ENCODE measurements around the gene TUBB6.

TUBB6 gene

GRCh38 chr18:12301263-12302005, 6.6 kb upstream of the TUBB6 start:
- POLR2A ChIA-PET = no interaction called here
- WGBS (ENCODE audit: insufficient coverage) = 98% methylated on average over 10 of the region's 13 CpGs

DNA sequence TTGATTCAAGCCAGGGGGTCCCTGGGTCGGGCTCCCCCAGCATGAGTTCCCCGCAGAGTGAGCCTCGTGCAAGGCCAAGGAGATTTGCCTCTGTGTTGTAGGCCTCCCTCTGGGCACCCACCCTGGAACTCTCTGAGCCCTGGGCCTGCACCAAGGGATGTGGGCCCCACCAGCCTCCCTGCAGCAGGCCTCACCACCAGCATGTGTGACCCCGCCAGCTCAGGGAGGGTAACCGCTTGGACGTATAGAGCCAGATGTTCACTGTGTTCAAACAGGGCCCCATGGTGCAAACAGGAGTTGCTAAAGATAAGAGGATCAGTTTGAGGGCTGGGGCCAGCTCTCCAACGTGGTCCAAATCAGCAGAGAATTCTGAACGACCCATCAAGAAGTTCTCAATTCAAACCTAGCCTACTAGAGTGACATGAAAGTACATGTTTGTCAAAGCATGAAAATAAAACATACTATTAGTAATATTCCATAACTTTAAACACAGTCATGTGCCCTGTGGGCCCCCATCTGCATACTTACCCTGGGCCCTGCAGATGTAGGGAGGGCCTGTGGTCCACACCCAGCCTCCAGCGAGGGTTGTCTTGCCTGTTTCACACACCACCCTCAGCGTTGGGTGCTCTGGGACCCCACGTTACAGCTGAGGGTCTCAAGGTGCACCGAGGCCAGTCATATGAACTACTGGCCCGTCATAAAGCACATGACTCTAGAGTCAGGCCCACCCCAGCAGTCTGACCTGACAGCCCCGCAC, 5.5 kb upstream of the TUBB6 start:
- Histone ChIP-seq H3K27ac (ENCODE audit: insufficient read depth in 1 of 2, low read depth in 1 of 2, low read length in 2 of 2, poor library complexity in 1 of 2, severe bottlenecking in 2 of 2) (no peak overlapping the region), H3K27me3 (replicated peaks in 2 of 5; ENCODE audit: control insufficient read depth in 4 of 5, insufficient read depth in 5 of 5, low read length in 4 of 5) (peaks cover 0 to 33% (median 16%) of the 10 kb centered on the region in 5 experiments), H3K4me1 (ENCODE audit: control extremely low read depth in 1 of 4, control insufficient read depth in 4 of 4, insufficient read depth in 4 of 4, low read length in 3 of 4) (peaks cover 0 to 16% (median 13%) of the 10 kb centered on the region in 4 experiments), H3K4me3 (ENCODE audit: control insufficient read depth in 1 of 7, extremely low read depth in 1 of 7, insufficient read depth in 4 of 7, low read depth in 2 of 7, low read length in 6 of 7) (no peak overlapping the region), H3K36me3 (ENCODE audit: control insufficient read depth in 4 of 4, insufficient read depth in 4 of 4, low read length in 3 of 4) (no peaks in the 10 kb centered on the region), H3K9me3 (ENCODE audit: control extremely low read depth in 1 of 5, control insufficient read depth in 4 of 5, insufficient read depth in 2 of 5, low read depth in 1 of 5, low read length in 4 of 5) (peaks cover 0 to 3% (median 1%) of the 10 kb centered on the region in 5 experiments)
- ChIA-PET CTCF (interaction anchor here (0.8 to 2.8 kb wide), 3 partner anchors 8 to 15 kb away, joined by 3 to 7 read pairs (median 4); no protein-coding TSS in a partner anchor), POLR2A (no interaction called here)
- DNase-seq = peak in 1 of 3 donors; percentile 47
- 89% methylated on average over 12 of the region's 14 CpGs for WGBS (ENCODE audit: insufficient coverage)

More at GRCh38 chr18:12301263-12302005, 6.6 kb upstream of the TUBB6 start:
- Histone ChIP-seq H3K36me3 (ENCODE audit: control insufficient read depth in 4 of 4, insufficient read depth in 4 of 4, low read length in 3 of 4) (no peaks in the 10 kb centered on the region), H3K9me3 (ENCODE audit: control extremely low read depth in 1 of 5, control insufficient read depth in 4 of 5, insufficient read depth in 2 of 5, low read depth in 1 of 5, low read length in 4 of 5) (peaks cover 0 to 3% (median 1%) of the 10 kb centered on the region in 5 experiments), H3K27ac (ENCODE audit: insufficient read depth in 1 of 2, low read depth in 1 of 2, low read length in 2 of 2, poor library complexity in 1 of 2, severe bottlenecking in 2 of 2) (no peak overlapping the region), H3K4me3 (ENCODE audit: control insufficient read depth in 1 of 7, extremely low read depth in 1 of 7, insufficient read depth in 4 of 7, low read depth in 2 of 7, low read length in 6 of 7) (no peak overlapping the region), H3K27me3 (replicated peaks in 2 of 5; ENCODE audit: control insufficient read depth in 4 of 5, insufficient read depth in 5 of 5, low read length in 4 of 5) (peaks cover 0 to 22% (median 10%) of the 10 kb centered on the region in 5 experiments), H3K4me1 (ENCODE audit: control extremely low read depth in 1 of 4, control insufficient read depth in 4 of 4, insufficient read depth in 4 of 4, low read length in 3 of 4) (peaks cover 0 to 5% (median 2%) of the 10 kb centered on the region in 4 experiments)
- CTCF ChIA-PET = interaction anchor here (2.8 kb wide), 1 partner anchor 14 kb away, joined by 7 read pairs; no protein-coding TSS in a partner anchor
- no peak for DNase-seq

DNA sequence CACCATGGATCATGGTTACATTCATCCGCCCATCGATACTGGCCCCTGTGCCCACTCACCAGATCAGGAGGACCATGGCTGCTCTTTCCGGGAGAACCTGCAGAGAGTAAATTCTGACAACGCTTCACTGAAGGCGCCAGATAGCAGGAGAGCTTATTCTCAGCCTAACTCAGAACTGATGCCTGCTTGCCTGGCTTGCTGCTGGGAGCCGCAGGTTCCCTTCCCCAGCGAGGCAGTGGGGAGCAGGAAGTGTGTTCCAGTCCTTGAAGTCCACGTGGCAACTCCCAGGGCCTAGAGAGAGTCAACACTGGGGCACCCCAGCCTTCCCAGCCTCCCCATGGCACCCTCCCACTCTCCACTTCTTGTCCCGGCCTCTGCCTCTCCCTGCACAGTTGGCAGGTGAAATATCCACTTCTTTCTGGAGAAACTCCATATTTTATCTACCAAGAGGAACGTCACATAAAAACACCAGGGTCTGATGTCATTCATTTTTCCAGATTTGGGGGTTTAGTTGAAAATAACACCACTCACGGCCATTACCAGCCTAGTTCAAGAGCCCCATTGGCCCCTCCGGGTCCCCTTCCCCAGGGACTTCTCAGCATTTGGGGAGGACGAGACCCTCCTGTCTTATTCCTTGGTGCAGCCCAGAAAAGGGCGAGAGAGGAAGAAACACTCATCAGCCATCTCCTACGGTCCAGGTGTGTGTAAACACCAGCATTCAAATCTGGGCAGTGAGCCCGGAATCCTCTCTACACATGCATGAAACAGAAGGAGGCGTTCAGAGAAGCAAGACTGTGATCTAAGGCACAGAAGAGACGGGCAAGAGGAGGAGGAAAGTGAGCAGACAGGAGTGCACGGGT, 3.5 kb upstream of the TUBB6 start:
- ChIA-PET POLR2A (no interaction called here), CTCF (no interaction called here)
- Histone ChIP-seq H3K9me3 (ENCODE audit: control extremely low read depth in 1 of 5, control insufficient read depth in 4 of 5, insufficient read depth in 2 of 5, low read depth in 1 of 5, low read length in 4 of 5) (no peaks in the 10 kb centered on the region), H3K4me1 (ENCODE audit: control extremely low read depth in 1 of 4, control insufficient read depth in 4 of 4, insufficient read depth in 4 of 4, low read length in 3 of 4) (peaks cover 0 to 27% (median 22%) of the 10 kb centered on the region in 4 experiments), H3K4me3 (ENCODE audit: control insufficient read depth in 1 of 7, extremely low read depth in 1 of 7, insufficient read depth in 4 of 7, low read depth in 2 of 7, low read length in 6 of 7) (no peak overlapping the region), H3K27ac (ENCODE audit: insufficient read depth in 1 of 2, low read depth in 1 of 2, low read length in 2 of 2, poor library complexity in 1 of 2, severe bottlenecking in 2 of 2) (no peak overlapping the region), H3K36me3 (ENCODE audit: control insufficient read depth in 4 of 4, insufficient read depth in 4 of 4, low read length in 3 of 4) (no peaks in the 10 kb centered on the region), H3K27me3 (replicated peaks in 2 of 5; ENCODE audit: control insufficient read depth in 4 of 5, insufficient read depth in 5 of 5, low read length in 4 of 5) (peaks cover 0 to 51% (median 20%) of the 10 kb centered on the region in 5 experiments)
- no peak for DNase-seq
- 88% methylated on average over 17 of the region's 19 CpGs for WGBS (ENCODE audit: insufficient coverage)

- no peak overlapping the region for H3K27ac ChIP-seq (ENCODE audit: insufficient read depth in 1 of 2, low read depth in 1 of 2, low read length in 2 of 2, poor library complexity in 1 of 2, severe bottlenecking in 2 of 2)
- no peak for DNase-seq
- H3K9me3 ChIP-seq (ENCODE audit: control extremely low read depth in 1 of 5, control insufficient read depth in 4 of 5, insufficient read depth in 2 of 5, low read depth in 1 of 5, low read length in 4 of 5) = no peaks in the 10 kb centered on the region
- H3K27me3 ChIP-seq (replicated peaks in 2 of 5; ENCODE audit: control insufficient read depth in 4 of 5, insufficient read depth in 5 of 5, low read length in 4 of 5) = peaks cover 0 to 56% (median 20%) of the 10 kb centered on the region in 5 experiments
- WGBS (ENCODE audit: insufficient coverage) = 100% methylated on average over 6 of the region's 12 CpGs
- CTCF ChIA-PET = no interaction called here
- POLR2A ChIA-PET = no interaction called here
- no peak overlapping the region for H3K4me3 ChIP-seq (ENCODE audit: control insufficient read depth in 1 of 7, extremely low read depth in 1 of 7, insufficient read depth in 4 of 7, low read depth in 2 of 7, low read length in 6 of 7)
- peaks cover 0 to 31% (median 22%) of the 10 kb centered on the region in 4 experiments for H3K4me1 ChIP-seq (ENCODE audit: control extremely low read depth in 1 of 4, control insufficient read depth in 4 of 4, insufficient read depth in 4 of 4, low read length in 3 of 4)
- H3K36me3 ChIP-seq (ENCODE audit: control insufficient read depth in 4 of 4, insufficient read depth in 4 of 4, low read length in 3 of 4) = no peaks in the 10 kb centered on the region
These were observed 2.8 kb upstream of the TUBB6 start for GRCh38 chr18:12305211-12305610.

- Histone ChIP-seq H3K27me3 (replicated peaks in 2 of 5; ENCODE audit: control insufficient read depth in 4 of 5, insufficient read depth in 5 of 5, low read length in 4 of 5) (peaks cover 0 to 60% (median 20%) of the 10 kb centered on the region in 5 experiments), H3K36me3 (ENCODE audit: control insufficient read depth in 4 of 4, insufficient read depth in 4 of 4, low read length in 3 of 4) (peaks cover 0 to 2% (median 0%) of the 10 kb centered on the region in 4 experiments), H3K27ac (ENCODE audit: insufficient read depth in 1 of 2, low read depth in 1 of 2, low read length in 2 of 2, poor library complexity in 1 of 2, severe bottlenecking in 2 of 2) (no peak overlapping the region), H3K4me1 (ENCODE audit: control extremely low read depth in 1 of 4, control insufficient read depth in 4 of 4, insufficient read depth in 4 of 4, low read length in 3 of 4) (peaks cover 0 to 31% (median 22%) of the 10 kb centered on the region in 4 experiments), H3K9me3 (ENCODE audit: control extremely low read depth in 1 of 5, control insufficient read depth in 4 of 5, insufficient read depth in 2 of 5, low read depth in 1 of 5, low read length in 4 of 5) (peaks cover 0 to 4% (median 0%) of the 10 kb centered on the region in 5 experiments), H3K4me3 (ENCODE audit: control insufficient read depth in 1 of 7, extremely low read depth in 1 of 7, insufficient read depth in 4 of 7, low read depth in 2 of 7, low read length in 6 of 7) (no peak overlapping the region)
- WGBS (ENCODE audit: insufficient coverage) = 83% methylated on average over 24 of the region's 25 CpGs
- POLR2A ChIA-PET = no interaction called here
- DNase-seq = no peak
- CTCF ChIA-PET = interaction anchor here (1.1 kb wide), 1 partner anchor 21 kb away, joined by 3 read pairs; no protein-coding TSS in a partner anchor
These were observed 2.0 kb upstream of the TUBB6 start for GRCh38 chr18:12305930-12306629.
